Osteoblast (primary cell): Measurements from ENCODE around the gene NKX2-2. TPM values are rescaled to one million over a fixed set of nuclear protein-coding genes. Genes with fewer than 3 reads are reported as not detected.
A peak's percentile ranks its signal among the peaks of the same experiment; 100 is the strongest.

Experiments
- DNase-seq: peaks from one replicate; pipeline ENCODE4 v3.0.0; 2011; ENCODE audit warnings: low spot score, mixed read lengths; ENCODE audit not compliant: insufficient read length; ENCODE audit errors: missing footprints
- H2AFZ ChIP-seq: 2 replicates; pipeline ENCODE4 v1.6.0; 2011; ENCODE audit warnings: mild to moderate bottlenecking, low read length
- H3K27ac ChIP-seq: 2 replicates; pipeline ENCODE4 v1.5.1; 2011; ENCODE audit warnings: mild to moderate bottlenecking, low read depth, low read length, moderate library complexity
- H3K27me3 ChIP-seq: 2 replicates; pipeline ENCODE4 v1.6.0; 2012; ENCODE audit warnings: mild to moderate bottlenecking, control low read depth, inconsistent platforms, low read length, moderate library complexity; ENCODE audit not compliant: insufficient read depth
- H3K36me3 ChIP-seq: 2 replicates; pipeline ENCODE4 v1.5.1; 2011; ENCODE audit warnings: mild to moderate bottlenecking, low read length, control low read depth, moderate library complexity; ENCODE audit not compliant: insufficient read depth
- H3K4me1 ChIP-seq: 2 replicates; pipeline ENCODE4 v1.5.1; 2011; ENCODE audit warnings: mild to moderate bottlenecking, low read length, control low read depth, moderate library complexity; ENCODE audit not compliant: insufficient read depth
- H3K4me2 ChIP-seq: 2 replicates; pipeline ENCODE4 v1.6.0; 2011; ENCODE audit warnings: mild to moderate bottlenecking, low read length; ENCODE audit not compliant: insufficient read depth
- H3K4me3 ChIP-seq: fragments of 200-600 bp; sonication (generic); 3 replicates; pipeline ENCODE4 v1.5.1; 2012; ENCODE audit warnings: mild to moderate bottlenecking, low read length, inconsistent platforms; ENCODE audit not compliant: insufficient read depth
- H3K79me2 ChIP-seq: 2 replicates; pipeline ENCODE4 v1.6.0; 2012; ENCODE audit warnings: mild to moderate bottlenecking, low read length, control low read depth, inconsistent platforms; ENCODE audit not compliant: insufficient read depth
- H3K9me3 ChIP-seq: 2 replicates; pipeline ENCODE4 v1.5.1; 2011; ENCODE audit warnings: low read depth, low read length, control low read depth
- H4K20me1 ChIP-seq: 2 replicates; pipeline ENCODE4 v1.6.0; 2012; ENCODE audit warnings: mild to moderate bottlenecking, low read length, control low read depth; ENCODE audit not compliant: insufficient read depth
- total RNA-seq: library from RNA; depleted of rRNA; stranded (reverse); fragments of >200 nt; gene quantifications from 2 replicates; pipeline ENCODE4 v1.2.3, GENCODE V29; 2012
- TF ChIP-seq, protein P1 (sequence below): IDR thresholded peaks from 2 replicates; pipeline ENCODE4 v1.5.1; 2011; ENCODE audit warnings: mild to moderate bottlenecking, low read depth, low read length, moderate library complexity; ENCODE audit errors: extremely low read depth

The NKX2-2 gene
- under 0.01 TPM in 1 of 2 replicates, not detected in the other for total RNA-seq

DNA sequence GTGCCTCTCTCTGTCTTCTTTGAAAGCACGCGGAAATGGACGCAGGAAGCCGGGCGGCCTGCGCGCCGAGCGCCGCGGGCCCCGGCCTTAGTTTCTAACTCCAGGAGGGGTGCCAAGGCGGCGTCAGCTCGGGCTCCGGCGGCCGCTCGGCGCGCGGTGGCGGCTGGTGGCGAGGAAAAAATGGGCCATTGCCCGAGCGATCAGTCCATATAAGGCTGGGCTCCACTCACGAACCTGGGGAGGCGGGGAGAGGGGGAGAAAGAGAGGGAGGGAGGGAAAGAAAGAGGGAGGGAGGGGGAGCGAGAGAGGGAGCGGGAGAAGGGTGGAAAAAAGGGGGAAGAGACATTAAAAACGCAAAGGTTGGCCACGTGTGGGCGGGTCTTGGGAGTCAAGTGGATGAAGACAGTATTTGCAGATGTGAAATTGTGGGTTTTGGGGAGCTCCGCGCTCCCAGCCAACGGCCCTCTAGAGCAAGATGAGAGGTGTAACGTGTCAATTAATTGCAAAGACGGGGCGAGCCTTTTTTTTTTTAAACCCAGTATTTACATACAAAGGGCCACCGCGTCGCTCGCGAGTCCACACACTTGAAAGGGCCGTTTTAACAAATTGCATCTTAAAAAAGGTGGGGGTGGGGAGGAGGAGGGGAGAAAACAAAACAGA is at the start of gene NKX2-2:
Gene NKX2-2 (minus strand): TSS at position 184 of the 660 bp plus-strand sequence. CDS start 395 bp downstream, outside the sequence.
- no peaks in the 10 kb centered on the region for H4K20me1 ChIP-seq
- H3K36me3 ChIP-seq = no peaks in the 10 kb centered on the region
- H3K4me3 ChIP-seq = peak within 1 kb of the TSS; percentile 57
- peak within 1 kb of the TSS; percentile 28 for H3K4me2 ChIP-seq
- H3K79me2 ChIP-seq = no peaks in the 10 kb centered on the region
- peaks cover 5% of the 10 kb centered on the region for H3K4me1 ChIP-seq
- no peak within 1 kb of the TSS for H2AFZ ChIP-seq
- peak; percentile 91 for DNase-seq
- H3K9me3 ChIP-seq = no peaks in the 10 kb centered on the region
- peaks cover 91% of the 10 kb centered on the region for H3K27me3 ChIP-seq
- no peak within 1 kb of the TSS for H3K27ac ChIP-seq
- TF ChIP-seq, protein P1, sequence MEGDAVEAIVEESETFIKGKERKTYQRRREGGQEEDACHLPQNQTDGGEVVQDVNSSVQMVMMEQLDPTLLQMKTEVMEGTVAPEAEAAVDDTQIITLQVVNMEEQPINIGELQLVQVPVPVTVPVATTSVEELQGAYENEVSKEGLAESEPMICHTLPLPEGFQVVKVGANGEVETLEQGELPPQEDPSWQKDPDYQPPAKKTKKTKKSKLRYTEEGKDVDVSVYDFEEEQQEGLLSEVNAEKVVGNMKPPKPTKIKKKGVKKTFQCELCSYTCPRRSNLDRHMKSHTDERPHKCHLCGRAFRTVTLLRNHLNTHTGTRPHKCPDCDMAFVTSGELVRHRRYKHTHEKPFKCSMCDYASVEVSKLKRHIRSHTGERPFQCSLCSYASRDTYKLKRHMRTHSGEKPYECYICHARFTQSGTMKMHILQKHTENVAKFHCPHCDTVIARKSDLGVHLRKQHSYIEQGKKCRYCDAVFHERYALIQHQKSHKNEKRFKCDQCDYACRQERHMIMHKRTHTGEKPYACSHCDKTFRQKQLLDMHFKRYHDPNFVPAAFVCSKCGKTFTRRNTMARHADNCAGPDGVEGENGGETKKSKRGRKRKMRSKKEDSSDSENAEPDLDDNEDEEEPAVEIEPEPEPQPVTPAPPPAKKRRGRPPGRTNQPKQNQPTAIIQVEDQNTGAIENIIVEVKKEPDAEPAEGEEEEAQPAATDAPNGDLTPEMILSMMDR = no peak

DNA sequence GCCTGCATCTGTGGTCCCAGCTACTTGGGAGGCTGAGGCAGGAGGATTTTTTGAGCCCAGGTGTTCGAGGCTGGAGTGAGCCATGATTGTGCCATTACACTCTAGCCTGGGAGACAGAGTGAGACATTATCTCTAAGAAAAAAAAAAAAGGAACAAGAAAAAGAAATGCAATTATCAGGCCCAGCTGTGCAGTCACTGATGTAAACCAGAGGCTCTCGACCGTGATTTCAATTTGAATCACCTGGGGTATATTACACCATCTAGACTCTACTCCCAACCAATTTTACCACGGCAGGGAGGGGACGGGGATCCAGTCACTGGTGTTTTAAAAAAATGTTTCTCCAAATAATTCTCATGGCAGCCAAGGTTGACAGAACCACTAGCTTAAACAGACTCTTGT is 48.8 kb upstream of the NKX2-2 start:
- TF ChIP-seq, protein P1 = no peak
- Histone ChIP-seq H3K4me2 (no peak overlapping the region), H4K20me1 (no peaks in the 10 kb centered on the region), H3K9me3 (no peaks in the 10 kb centered on the region), H3K36me3 (no peaks in the 10 kb centered on the region), H3K79me2 (no peaks in the 10 kb centered on the region), H3K4me1 (no peaks in the 10 kb centered on the region), H3K27ac (no peak overlapping the region), H2AFZ (no peak overlapping the region), H3K27me3 (no peaks in the 10 kb centered on the region), H3K4me3 (no peak overlapping the region)
- no peak for DNase-seq

- Histone ChIP-seq H3K4me1 (no peaks in the 10 kb centered on the region), H3K9me3 (no peaks in the 10 kb centered on the region), H3K27ac (no peak overlapping the region), H3K4me3 (no peak overlapping the region), H2AFZ (no peak overlapping the region), H3K36me3 (no peaks in the 10 kb centered on the region), H3K79me2 (no peaks in the 10 kb centered on the region), H3K4me2 (no peak overlapping the region), H3K27me3 (no peaks in the 10 kb centered on the region), H4K20me1 (no peaks in the 10 kb centered on the region)
- TF ChIP-seq, protein P1 = no peak
- DNase-seq = no peak
Observed at GRCh38 chr20:21559305-21559704, 45.4 kb upstream of the NKX2-2 start.

DNA sequence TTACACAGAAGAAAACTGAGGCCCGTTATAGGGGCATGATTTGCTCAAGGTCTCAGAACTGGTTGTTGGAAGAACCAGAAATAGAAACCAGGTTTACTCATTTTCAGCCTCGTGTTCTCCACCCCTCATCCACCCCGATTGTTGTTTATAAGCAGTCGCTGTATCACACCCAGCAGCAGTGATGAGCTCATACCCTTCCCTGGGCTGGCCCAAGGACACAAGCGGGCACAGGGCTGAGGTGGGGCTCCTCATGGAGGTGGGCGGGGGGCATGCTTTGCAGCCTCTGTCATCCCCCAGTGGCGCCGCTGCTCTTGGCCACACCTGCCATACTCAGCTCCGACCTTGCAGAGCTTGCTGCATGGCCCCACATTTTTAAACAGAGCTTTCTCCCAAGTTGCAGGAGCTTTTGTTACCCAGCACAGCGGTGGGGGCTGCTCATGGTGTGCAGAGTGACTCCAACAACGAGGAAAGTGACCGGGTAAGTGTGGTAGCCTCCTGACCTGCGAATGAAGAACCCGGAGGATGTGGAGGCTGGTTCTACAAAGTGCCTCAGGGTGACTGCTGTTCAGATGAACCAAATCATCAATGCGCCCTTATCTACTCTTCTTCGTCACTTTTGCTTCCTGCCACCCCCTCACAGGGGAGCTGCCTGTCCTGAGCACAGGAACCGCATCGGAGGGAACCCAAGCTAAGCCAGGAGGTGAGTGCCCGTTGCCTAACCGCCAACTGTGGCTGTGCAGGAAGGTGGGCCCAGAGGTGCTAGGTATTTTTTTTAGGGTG is 43.6 kb upstream of the NKX2-2 start:
- Histone ChIP-seq H3K36me3 (no peaks in the 10 kb centered on the region), H3K27ac (no peak overlapping the region), H4K20me1 (no peaks in the 10 kb centered on the region), H3K9me3 (no peaks in the 10 kb centered on the region), H2AFZ (no peak overlapping the region), H3K79me2 (no peaks in the 10 kb centered on the region), H3K4me1 (no peaks in the 10 kb centered on the region), H3K4me3 (no peak overlapping the region), H3K27me3 (no peaks in the 10 kb centered on the region), H3K4me2 (no peak overlapping the region)
- TF ChIP-seq, protein P1 = no peak
- DNase-seq = no peak
